Breast epithelium (tissue), 3 donors: ENCODE measurements around the gene RTL10.

Experiments used
- POLR2A ChIP-seq: fragments of 450-650 bp; IDR thresholded peaks from one replicate; pipeline ENCODE4 v1.6.1; 2016; ENCODE audit warnings: antibody characterized with exemption, mild to moderate bottlenecking, moderate library complexity
- POLR2AphosphoS5 ChIP-seq, 3 donors: sonication (generic); formaldehyde crosslinking; IDR thresholded peaks; one replicate each; pipeline ENCODE4 v1.6.1; 2017; ENCODE audit warnings: antibody characterized with exemption in 3 of 3
- TF ChIP-seq, protein P1 (sequence below), 3 donors: fragments of 450-650 bp; IDR thresholded peaks; one replicate each; pipeline ENCODE4 v1.5.1; 2016 to 2017; ENCODE audit warnings: antibody characterized with exemption in 3 of 3, mild to moderate bottlenecking in 3 of 3, moderate library complexity in 3 of 3

DNA sequence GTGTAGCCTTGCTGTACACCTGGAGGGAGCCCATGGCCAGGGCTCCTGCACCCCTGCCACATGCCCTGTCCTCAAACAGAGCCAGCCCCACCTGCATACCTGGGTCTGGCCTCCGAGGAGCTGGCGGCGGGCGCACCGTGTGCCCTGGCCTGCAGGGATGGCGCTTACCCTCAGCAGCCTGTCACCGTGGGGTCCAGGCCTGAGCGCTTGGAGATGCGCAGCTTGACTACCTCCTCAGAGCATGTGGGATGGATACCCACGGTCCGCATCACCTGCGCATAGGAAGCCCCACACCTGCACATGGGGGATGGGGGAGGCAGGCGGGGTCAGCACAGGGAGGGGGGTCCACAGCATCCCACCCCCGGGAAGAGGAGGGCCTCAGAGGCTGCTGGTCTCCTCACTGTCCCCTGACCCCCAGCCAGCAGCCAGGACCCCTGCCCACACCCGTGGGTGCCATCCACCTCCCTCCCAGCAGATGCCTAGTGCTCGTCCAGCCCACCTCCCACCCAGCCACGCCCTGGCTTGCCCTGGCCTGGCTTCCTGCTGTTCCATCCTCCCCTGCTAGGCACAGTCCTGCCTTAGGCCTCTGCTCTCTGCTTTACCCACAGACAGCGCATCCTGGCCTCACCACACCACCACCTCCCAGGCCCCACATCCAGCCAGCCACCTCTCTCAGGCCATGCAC is 22.4 kb upstream of the RTL10 start:
- TF ChIP-seq, protein P1, sequence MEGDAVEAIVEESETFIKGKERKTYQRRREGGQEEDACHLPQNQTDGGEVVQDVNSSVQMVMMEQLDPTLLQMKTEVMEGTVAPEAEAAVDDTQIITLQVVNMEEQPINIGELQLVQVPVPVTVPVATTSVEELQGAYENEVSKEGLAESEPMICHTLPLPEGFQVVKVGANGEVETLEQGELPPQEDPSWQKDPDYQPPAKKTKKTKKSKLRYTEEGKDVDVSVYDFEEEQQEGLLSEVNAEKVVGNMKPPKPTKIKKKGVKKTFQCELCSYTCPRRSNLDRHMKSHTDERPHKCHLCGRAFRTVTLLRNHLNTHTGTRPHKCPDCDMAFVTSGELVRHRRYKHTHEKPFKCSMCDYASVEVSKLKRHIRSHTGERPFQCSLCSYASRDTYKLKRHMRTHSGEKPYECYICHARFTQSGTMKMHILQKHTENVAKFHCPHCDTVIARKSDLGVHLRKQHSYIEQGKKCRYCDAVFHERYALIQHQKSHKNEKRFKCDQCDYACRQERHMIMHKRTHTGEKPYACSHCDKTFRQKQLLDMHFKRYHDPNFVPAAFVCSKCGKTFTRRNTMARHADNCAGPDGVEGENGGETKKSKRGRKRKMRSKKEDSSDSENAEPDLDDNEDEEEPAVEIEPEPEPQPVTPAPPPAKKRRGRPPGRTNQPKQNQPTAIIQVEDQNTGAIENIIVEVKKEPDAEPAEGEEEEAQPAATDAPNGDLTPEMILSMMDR (IDR thresholded peaks at IDR 0.05) = no peak
- TF ChIP-seq POLR2AphosphoS5 (IDR thresholded peaks at IDR 0.05) = no peak
- TF ChIP-seq POLR2A = no peak
